ENCODE data around the gene ALKBH4. TPM values are rescaled to one million over a fixed set of nuclear protein-coding genes. Genes with fewer than 3 reads are reported as not detected.
"Not testable (repeated sequence)": the region's sequence is repeated elsewhere in the genome, so short reads cannot be mapped to it uniquely, and the experiment has no call there.

The ALKBH4 gene
- total and polyA plus RNA-seq, 2 donors (not counting 3 experiments of a cell fraction or from before 2014, with no cell fraction given): 5.3 to 10.8 TPM

GRCh38 chr7:102408530-102408929 is 56.1 kb downstream of the ALKBH4 start:
- H3K9me1 ChIP-seq (replicated peaks; ENCODE audit: control insufficient read depth, extremely low read depth, insufficient read depth, low read length); FAIRE-seq; H2AFZ ChIP-seq (ENCODE audit: low read depth, low read length); H3K9ac ChIP-seq (replicated peaks; ENCODE audit: extremely low read depth, insufficient read depth, low read length); DNase-seq (ENCODE audit: low read depth, low spot score); H3K27me3 ChIP-seq (ENCODE audit: control insufficient read depth in 2 of 2, insufficient read depth in 2 of 2, low read length in 2 of 2); H3K4me3 ChIP-seq (replicated peaks in 1 of 3; ENCODE audit: insufficient read depth in 1 of 3, low read depth in 1 of 3, low read length in 3 of 3); POLR2A ChIA-PET; H3K27ac ChIP-seq (ENCODE audit: insufficient read depth, low read depth, low read length); H3K4me2 ChIP-seq (ENCODE audit: insufficient read depth, low read length); BruUV-seq (replicated peaks); H3K4me1 ChIP-seq (ENCODE audit: control insufficient read depth, extremely low read depth, insufficient read depth, low read length); H4K20me1 ChIP-seq (replicated peaks; ENCODE audit: control insufficient read depth, extremely low read depth, insufficient read depth, low read length); dilution Hi-C loops (cut with MboI; ENCODE audit: extremely low pct_ligation_motif_present, low sequenced_read_pairs); intact Hi-C loops (cut with micrococcal nuclease); H3K79me2 ChIP-seq (ENCODE audit: control insufficient read depth, insufficient read depth, low read length); H3K9me3 ChIP-seq (replicated peaks; ENCODE audit: control insufficient read depth, insufficient read depth, low read length): not testable (repeated sequence)
- CTCF ChIA-PET: interaction anchor here (0.5 to 0.6 kb wide), 2 partner anchors 34 to 1697 kb away, joined by 3 to 4 read pairs; no protein-coding TSS in a partner anchor
- peaks cover 13 to 34% of the 10 kb centered on the region in 2 experiments for H3K36me3 ChIP-seq (ENCODE audit: control insufficient read depth in 2 of 2, extremely low read depth in 1 of 2, insufficient read depth in 2 of 2, low read length in 2 of 2)

- Histone ChIP-seq H3K36me3 (ENCODE audit: control insufficient read depth in 2 of 2, extremely low read depth in 1 of 2, insufficient read depth in 2 of 2, low read length in 2 of 2) (peaks cover 13 to 34% of the 10 kb centered on the region in 2 experiments), H3K79me2 (ENCODE audit: control insufficient read depth, insufficient read depth, low read length) (no peaks in the 10 kb centered on the region), H3K4me3 (replicated peaks in 1 of 3; ENCODE audit: insufficient read depth in 1 of 3, low read depth in 1 of 3, low read length in 3 of 3) (no peak overlapping the region), H3K4me2 (ENCODE audit: insufficient read depth, low read length) (no peak overlapping the region), H4K20me1 (replicated peaks; ENCODE audit: control insufficient read depth, extremely low read depth, insufficient read depth, low read length) (no peaks in the 10 kb centered on the region), H3K9me3 (replicated peaks; ENCODE audit: control insufficient read depth, insufficient read depth, low read length) (no peaks in the 10 kb centered on the region), H3K4me1 (ENCODE audit: control insufficient read depth, extremely low read depth, insufficient read depth, low read length) (no peaks in the 10 kb centered on the region), H3K9ac (replicated peaks; ENCODE audit: extremely low read depth, insufficient read depth, low read length) (no peak overlapping the region), H3K9me1 (replicated peaks; ENCODE audit: control insufficient read depth, extremely low read depth, insufficient read depth, low read length) (no peaks in the 10 kb centered on the region), H2AFZ (ENCODE audit: low read depth, low read length) (no peak overlapping the region), H3K27me3 (ENCODE audit: control insufficient read depth in 2 of 2, insufficient read depth in 2 of 2, low read length in 2 of 2) (no peaks in the 10 kb centered on the region), H3K27ac (ENCODE audit: insufficient read depth, low read depth, low read length) (no peak overlapping the region)
- CTCF ChIA-PET: interaction anchor here (0.5 to 0.6 kb wide), 2 partner anchors 35 to 1697 kb away, joined by 3 to 4 read pairs; no protein-coding TSS in a partner anchor
- dilution Hi-C loops (cut with MboI; ENCODE audit: extremely low pct_ligation_motif_present, low sequenced_read_pairs): no loop called here
- intact Hi-C loops (cut with micrococcal nuclease): no loop called here
- POLR2A ChIA-PET: no interaction called here
- TF ChIP-seq POLR2A (IDR thresholded peaks at IDR 0.05; ENCODE audit: low read depth, low read length): no peak
- TF ChIP-seq POLR2AphosphoS5 (IDR thresholded peaks at IDR 0.05; ENCODE audit: insufficient read depth, low read depth, low read length): no peak
- TF ChIP-seq CTCF (IDR thresholded peaks at IDR 0.05; ENCODE audit: extremely low read depth in 1 of 2, insufficient read depth in 1 of 2, low read depth in 1 of 2, low read length in 2 of 2): no peak
- TF ChIP-seq FOS (IDR thresholded peaks at IDR 0.05; ENCODE audit: borderline replicate concordance, insufficient read depth, low read length): no peak
- TF ChIP-seq MYC (IDR thresholded peaks at IDR 0.05; ENCODE audit: low read depth, low read length): no peak
- TF ChIP-seq GATA2 (IDR thresholded peaks at IDR 0.05; ENCODE audit: insufficient read depth, insufficient read length, low read depth, low read length): no peak
- TF ChIP-seq JUN (IDR thresholded peaks at IDR 0.05; ENCODE audit: borderline replicate concordance, insufficient read depth, insufficient read length, low read depth): no peak
- no peak for TF ChIP-seq EZH2 (IDR thresholded peaks at IDR 0.05; ENCODE audit: borderline replicate concordance, low read depth, low read length, severe bottlenecking)
- TF ChIP-seq MAX (IDR thresholded peaks at IDR 0.05; ENCODE audit: insufficient read depth, insufficient read length): no peak
- no TSS peak for BruUV-seq (replicated peaks)
- FAIRE-seq: no peak
- DNase-seq (ENCODE audit: low read depth, low spot score): no peak
Measured at GRCh38 chr7:102407910-102408309, 56.8 kb downstream of the ALKBH4 start.

Measured in endothelial cell of umbilical vein (primary cell).